ENCODE data around the gene RADIL.
A peak's percentile ranks its signal among the peaks of the same experiment; 100 is the strongest.

Gene RADIL

GRCh38 chr7:4763794-4764185, 119.7 kb downstream of the RADIL start:
- DNase-seq (ENCODE audit: insufficient read length, low spot score) (no peak), FAIRE-seq (no peak)

GRCh38 chr7:4763091-4763793, 120.3 kb downstream of the RADIL start:
- FAIRE-seq = no peak
- no peak for DNase-seq (ENCODE audit: insufficient read length, low spot score)

GRCh38 chr7:4762121-4763055, 121.1 kb downstream of the RADIL start:
- FAIRE-seq = no peak
- DNase-seq (ENCODE audit: insufficient read length, low spot score) = no peak

- FAIRE-seq = no peak
- DNase-seq (ENCODE audit: insufficient read length, low spot score) = no peak
Measured at GRCh38 chr7:4760952-4761351, 122.6 kb downstream of the RADIL start.

GRCh38 chr7:4759211-4759610, 124.3 kb downstream of the RADIL start:
- no peak for FAIRE-seq
- DNase-seq (ENCODE audit: insufficient read length, low spot score) = no peak

- FAIRE-seq = no peak
- DNase-seq (ENCODE audit: insufficient read length, low spot score) = no peak
Measured at GRCh38 chr7:4758791-4759190, 124.7 kb downstream of the RADIL start.

- DNase-seq (ENCODE audit: insufficient read length, low spot score) = no peak
- no peak for FAIRE-seq
Measured at GRCh38 chr7:4758111-4758510, 125.4 kb downstream of the RADIL start.

GRCh38 chr7:4755045-4755444, 128.5 kb downstream of the RADIL start:
- DNase-seq (ENCODE audit: insufficient read length, low spot score) (no peak), FAIRE-seq (no peak)

GRCh38 chr7:4754433-4755010, 129.0 kb downstream of the RADIL start:
- no peak for DNase-seq (ENCODE audit: insufficient read length, low spot score)
- no peak for FAIRE-seq

GRCh38 chr7:4753598-4754432, 129.7 kb downstream of the RADIL start:
- DNase-seq (ENCODE audit: insufficient read length, low spot score) (peak; percentile 96), FAIRE-seq (peak; percentile 87)

GRCh38 chr7:4751398-4751947, 132.0 kb downstream of the RADIL start:
- DNase-seq (ENCODE audit: insufficient read length, low spot score) (no peak), FAIRE-seq (no peak)

- no peak for FAIRE-seq
- no peak for DNase-seq (ENCODE audit: insufficient read length, low spot score)
Measured at GRCh38 chr7:4749798-4750197, 133.7 kb downstream of the RADIL start.

GRCh38 chr7:4749363-4749762, 134.2 kb downstream of the RADIL start:
- FAIRE-seq (no peak), DNase-seq (ENCODE audit: insufficient read length, low spot score) (no peak)

All from GM19239 (cell line).